NCI-H2196 treated with DMSO at 0.1 percent for 48 hours (cell line): ENCODE results near the gene HSPG2.

Experiments
- DNase-seq: peaks from one replicate; lab custom pipeline; 2025; ENCODE audit not compliant: unreplicated experiment; lab: John Stamatoyannopoulos, UW

Gene HSPG2

GRCh38 chr1:21901473-21901847 is 35.6 kb downstream of the HSPG2 start:
- DNase-seq, result no peak

GRCh38 chr1:21900766-21901472 is 36.2 kb downstream of the HSPG2 start:
- DNase-seq, result no peak

DNA sequence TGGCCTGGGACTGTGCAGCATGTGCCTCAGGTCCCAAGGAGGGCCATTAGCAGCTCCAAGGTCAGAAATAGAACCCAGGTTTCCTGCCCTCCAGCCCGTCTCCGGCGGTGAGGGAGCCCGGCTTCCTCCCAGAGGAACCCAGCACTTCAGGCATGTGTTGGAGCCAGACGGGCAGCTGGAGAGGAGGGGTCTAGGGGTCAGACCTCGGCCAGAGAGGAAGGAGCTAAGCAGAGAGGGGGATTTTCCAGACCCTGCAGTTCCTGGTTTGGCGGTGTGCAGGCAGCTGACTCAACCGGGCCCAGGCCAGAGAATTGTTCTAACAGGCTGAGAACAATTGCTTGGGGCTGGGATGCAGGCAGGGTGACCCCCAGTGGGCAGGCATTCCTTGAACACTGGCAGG is 37.1 kb downstream of the HSPG2 start:
- DNase-seq, result no peak

GRCh38 chr1:21899267-21899810 is 37.8 kb downstream of the HSPG2 start:
- DNase-seq, result no peak

GRCh38 chr1:21898326-21899200 is 38.5 kb downstream of the HSPG2 start:
- no peak for DNase-seq

DNA sequence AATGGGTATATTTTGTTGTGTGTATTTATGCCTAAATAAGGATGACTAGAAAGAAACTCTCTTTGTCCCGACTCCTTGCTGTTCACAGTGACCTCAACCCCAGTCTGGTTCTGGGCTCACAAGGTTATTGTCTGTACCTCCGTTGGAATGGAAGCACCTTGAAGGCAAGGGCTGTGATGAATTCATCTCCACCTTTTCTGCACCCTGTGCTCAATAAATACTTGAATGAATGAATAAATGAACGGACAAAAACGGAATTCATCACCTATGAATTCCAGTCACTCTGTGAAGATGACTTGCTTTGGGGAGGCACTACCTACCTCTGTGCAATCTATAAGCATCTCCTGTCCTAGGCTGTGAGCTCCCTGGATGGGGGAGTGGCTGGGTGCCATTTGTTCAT is 39.3 kb downstream of the HSPG2 start:
- DNase-seq, result no peak

GRCh38 chr1:21896652-21897532 is 40.2 kb downstream of the HSPG2 start:
- no peak for DNase-seq

DNA sequence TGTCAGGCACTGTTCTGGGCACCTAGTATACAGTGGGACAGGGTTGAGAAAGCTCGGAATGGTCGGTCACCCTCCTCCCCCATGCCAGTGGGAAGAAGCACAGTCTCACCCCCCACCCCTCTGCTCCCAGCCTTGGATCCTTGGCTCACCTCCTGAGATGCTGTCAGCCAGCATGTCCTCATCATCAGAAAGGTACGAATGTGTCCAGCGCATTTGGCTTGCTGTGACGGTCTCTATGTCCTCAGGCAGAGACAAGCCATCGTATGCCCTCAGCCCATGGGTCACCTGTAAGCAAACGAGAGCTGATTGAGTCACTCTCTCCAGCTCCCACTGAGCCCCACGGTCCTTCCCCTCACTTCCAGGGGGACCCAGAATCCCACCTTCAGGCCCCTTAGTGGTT is 41.1 kb downstream of the HSPG2 start:
- DNase-seq, result no peak

DNA sequence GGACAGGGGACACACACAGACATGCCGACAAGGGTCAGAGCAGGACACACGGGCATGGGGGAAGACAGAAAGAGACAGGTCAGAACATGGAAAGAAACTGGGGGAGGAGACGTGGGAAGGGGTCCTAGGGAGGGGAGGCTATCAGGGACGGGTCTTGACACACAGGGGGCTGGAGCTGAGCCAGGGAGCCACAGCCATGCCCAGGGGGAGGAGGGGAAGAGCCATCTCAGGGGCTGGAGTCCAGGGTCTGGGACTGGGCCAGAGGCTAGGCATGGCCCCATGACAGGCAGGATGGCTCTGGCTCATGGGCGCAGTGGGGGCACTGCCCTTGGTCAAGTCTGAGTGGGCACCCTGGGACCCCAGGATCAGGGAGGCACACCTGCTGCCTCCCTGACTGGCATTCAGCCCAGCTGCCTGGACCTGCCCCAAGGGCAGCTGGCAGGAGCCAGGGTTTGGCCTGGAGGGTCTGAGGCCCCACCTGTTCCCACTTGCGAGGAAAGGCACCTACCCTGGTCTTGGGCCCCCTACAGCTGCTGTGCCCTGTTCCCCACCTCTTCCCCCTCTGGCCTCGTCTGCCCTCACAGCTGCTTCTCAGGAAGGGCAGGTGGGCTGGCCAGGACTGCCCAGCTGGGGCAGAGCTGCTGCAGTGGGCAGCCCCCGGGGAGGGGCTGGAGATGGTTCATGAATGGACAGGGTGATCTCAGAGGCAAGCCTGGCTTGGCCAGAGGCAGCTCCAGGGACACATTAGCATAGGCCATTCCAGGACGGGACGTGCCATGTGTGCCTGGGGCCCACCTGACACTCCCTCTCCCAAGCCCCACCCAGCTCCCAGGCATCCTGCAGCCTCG is 42.9 kb downstream of the HSPG2 start:
- DNase-seq, result no peak

GRCh38 chr1:21893046-21893805 is 43.9 kb downstream of the HSPG2 start:
- DNase-seq, result no peak

- DNase-seq, result no peak
Measured at GRCh38 chr1:21891621-21892479, 45.3 kb downstream of the HSPG2 start.

DNA sequence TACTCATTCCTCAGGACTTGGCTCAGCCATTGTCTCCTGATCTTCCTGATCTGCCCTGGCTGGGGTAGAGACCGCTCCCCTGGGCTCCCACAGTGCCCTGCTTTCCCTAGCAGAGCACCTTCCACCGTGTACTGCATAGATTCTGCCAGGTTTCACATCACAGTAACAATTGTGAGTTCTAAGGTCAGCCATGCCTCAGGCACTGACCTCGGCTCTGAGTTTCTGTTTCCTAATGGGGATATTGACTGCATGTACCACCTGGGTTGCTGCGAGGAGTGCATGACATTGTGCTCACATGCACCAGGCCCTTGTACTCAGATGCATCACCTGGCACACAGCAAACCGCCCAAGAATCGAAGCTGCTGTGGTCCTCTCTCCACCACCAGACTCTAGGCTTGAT is 46.0 kb downstream of the HSPG2 start:
- no peak for DNase-seq

GRCh38 chr1:21888500-21888899 is 48.6 kb downstream of the HSPG2 start:
- DNase-seq, result no peak

GRCh38 chr1:21887796-21888195 is 49.3 kb downstream of the HSPG2 start:
- DNase-seq, result no peak

- DNase-seq, result no peak
Measured at GRCh38 chr1:21887216-21887736, 49.8 kb downstream of the HSPG2 start.

DNA sequence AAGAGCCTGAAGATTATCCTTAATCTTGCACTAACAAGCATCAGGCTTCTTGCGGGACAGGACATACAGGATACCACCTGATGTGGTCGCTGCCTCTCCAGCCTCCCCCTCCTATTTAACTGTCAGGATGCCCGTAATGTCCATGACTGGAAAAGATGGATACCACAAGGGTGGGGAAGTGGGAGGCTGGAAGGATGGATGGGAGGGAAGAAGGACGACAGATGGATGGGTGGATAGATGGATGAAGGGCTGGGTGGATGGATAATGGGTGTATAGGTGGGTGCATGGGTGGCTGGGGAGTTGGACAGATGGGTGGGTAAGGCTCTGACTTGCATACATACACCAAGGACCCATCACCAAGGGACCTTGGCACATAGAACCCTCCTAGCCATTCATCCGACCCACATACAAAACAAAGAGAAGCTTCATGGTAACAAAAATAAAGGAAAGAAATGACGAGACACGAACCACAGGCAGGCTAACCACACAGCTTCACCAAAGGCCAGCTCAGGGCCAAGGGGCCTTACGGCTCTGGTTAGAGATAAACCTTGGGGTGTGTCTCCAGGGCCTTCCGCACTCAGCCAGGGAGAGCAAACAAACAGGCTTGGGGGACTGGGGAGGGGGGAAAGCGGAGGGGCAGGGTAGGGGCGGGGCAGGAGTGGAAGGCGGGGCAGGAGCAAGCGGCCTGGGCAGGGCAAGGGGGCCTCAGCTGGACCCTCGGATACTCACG is 50.5 kb downstream of the HSPG2 start:
- no peak for DNase-seq

GRCh38 chr1:21885236-21886037 is 51.7 kb downstream of the HSPG2 start:
- no peak for DNase-seq
